ENCODE measurements around the gene SP3.

The SP3 gene

GRCh38 chr2:173964565-173965371 is 405 bp downstream of the SP3 start:
- Histone ChIP-seq H3K4me1 (ENCODE audit: control insufficient read depth in 1 of 2, insufficient read depth in 2 of 2, low read length in 2 of 2) (peaks cover 5 to 28% of the 10 kb centered on the region in 2 donors), H3K9me3 (ENCODE audit: control insufficient read depth in 1 of 2, low read length in 2 of 2) (peaks cover 0 to 5% of the 10 kb centered on the region in 2 donors), H3K36me3 (ENCODE audit: control insufficient read depth in 1 of 2, insufficient read depth in 2 of 2, low read length in 2 of 2) (peaks cover 0 to 5% of the 10 kb centered on the region in 2 donors), H3K27ac (ENCODE audit: low read length) (peak overlapping the region; percentile 77), H3K4me3 (ENCODE audit: low read depth in 1 of 2, low read length in 2 of 2) (peak overlapping the region; percentile 87), H3K27me3 (ENCODE audit: low read depth, low read length) (no peaks in the 10 kb centered on the region)

GRCh38 chr2:173963817-173964564 is 1.2 kb downstream of the SP3 start:
- H3K9me3 ChIP-seq (ENCODE audit: control insufficient read depth in 1 of 2, low read length in 2 of 2) = peaks cover 0 to 5% of the 10 kb centered on the region in 2 donors
- no peak overlapping the region for H3K27ac ChIP-seq (ENCODE audit: low read length)
- H3K36me3 ChIP-seq (ENCODE audit: control insufficient read depth in 1 of 2, insufficient read depth in 2 of 2, low read length in 2 of 2) = peaks cover 0 to 5% of the 10 kb centered on the region in 2 donors
- peak overlapping the region in 1 of 2 donors; percentile 87 for H3K4me3 ChIP-seq (ENCODE audit: low read depth in 1 of 2, low read length in 2 of 2)
- H3K27me3 ChIP-seq (ENCODE audit: low read depth, low read length) = no peaks in the 10 kb centered on the region
- peaks cover 5 to 29% of the 10 kb centered on the region in 2 donors for H3K4me1 ChIP-seq (ENCODE audit: control insufficient read depth in 1 of 2, insufficient read depth in 2 of 2, low read length in 2 of 2)

GRCh38 chr2:173963323-173963816 is 1.8 kb downstream of the SP3 start:
- Histone ChIP-seq H3K27me3 (ENCODE audit: low read depth, low read length) (no peaks in the 10 kb centered on the region), H3K36me3 (ENCODE audit: control insufficient read depth in 1 of 2, insufficient read depth in 2 of 2, low read length in 2 of 2) (peaks cover 0 to 5% of the 10 kb centered on the region in 2 donors), H3K4me3 (ENCODE audit: low read depth in 1 of 2, low read length in 2 of 2) (peak overlapping the region; percentile 87 to 93), H3K27ac (ENCODE audit: low read length) (peak overlapping the region; percentile 88), H3K9me3 (ENCODE audit: control insufficient read depth in 1 of 2, low read length in 2 of 2) (peaks cover 0 to 5% of the 10 kb centered on the region in 2 donors), H3K4me1 (ENCODE audit: control insufficient read depth in 1 of 2, insufficient read depth in 2 of 2, low read length in 2 of 2) (peaks cover 8 to 33% of the 10 kb centered on the region in 2 donors)

GRCh38 chr2:173962583-173963110 is 2.5 kb downstream of the SP3 start:
- H3K4me3 ChIP-seq (ENCODE audit: low read depth in 1 of 2, low read length in 2 of 2) = peak overlapping the region; percentile 87 to 93
- peaks cover 0 to 5% of the 10 kb centered on the region in 2 donors for H3K36me3 ChIP-seq (ENCODE audit: control insufficient read depth in 1 of 2, insufficient read depth in 2 of 2, low read length in 2 of 2)
- peak overlapping the region; percentile 88 for H3K27ac ChIP-seq (ENCODE audit: low read length)
- H3K9me3 ChIP-seq (ENCODE audit: control insufficient read depth in 1 of 2, low read length in 2 of 2) = peaks cover 0 to 5% of the 10 kb centered on the region in 2 donors
- H3K4me1 ChIP-seq (ENCODE audit: control insufficient read depth in 1 of 2, insufficient read depth in 2 of 2, low read length in 2 of 2) = peaks cover 10 to 40% of the 10 kb centered on the region in 2 donors
- H3K27me3 ChIP-seq (ENCODE audit: low read depth, low read length) = no peaks in the 10 kb centered on the region

GRCh38 chr2:173962031-173962430 is 3.1 kb downstream of the SP3 start:
- H3K4me1 ChIP-seq (ENCODE audit: control insufficient read depth in 1 of 2, insufficient read depth in 2 of 2, low read length in 2 of 2) = peaks cover 16 to 46% of the 10 kb centered on the region in 2 donors
- peaks cover 0 to 5% of the 10 kb centered on the region in 2 donors for H3K36me3 ChIP-seq (ENCODE audit: control insufficient read depth in 1 of 2, insufficient read depth in 2 of 2, low read length in 2 of 2)
- H3K9me3 ChIP-seq (ENCODE audit: control insufficient read depth in 1 of 2, low read length in 2 of 2) = peaks cover 0 to 5% of the 10 kb centered on the region in 2 donors
- peak overlapping the region; percentile 88 for H3K27ac ChIP-seq (ENCODE audit: low read length)
- H3K27me3 ChIP-seq (ENCODE audit: low read depth, low read length) = no peaks in the 10 kb centered on the region
- H3K4me3 ChIP-seq (ENCODE audit: low read depth in 1 of 2, low read length in 2 of 2) = peak overlapping the region; percentile 87 to 93

DNA sequence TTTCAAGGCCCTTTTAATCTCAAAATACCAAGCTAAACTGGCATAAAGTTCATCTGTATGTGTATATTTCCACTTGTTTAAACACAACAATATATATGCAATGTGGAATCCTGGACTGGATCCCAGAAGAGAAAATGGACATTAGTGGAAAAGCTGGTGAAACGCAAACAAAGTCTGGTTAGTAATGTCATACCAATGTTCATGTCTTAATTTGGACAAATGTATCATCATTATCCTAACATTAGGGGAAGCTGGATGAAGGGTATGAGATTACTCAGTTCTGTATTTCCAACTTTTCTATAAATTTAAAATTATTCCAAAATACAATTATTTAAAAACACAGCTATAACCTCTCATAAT is 3.8 kb downstream of the SP3 start:
- H3K27me3 ChIP-seq (ENCODE audit: low read depth, low read length) = no peaks in the 10 kb centered on the region
- H3K27ac ChIP-seq (ENCODE audit: low read length) = no peak overlapping the region
- H3K4me1 ChIP-seq (ENCODE audit: control insufficient read depth in 1 of 2, insufficient read depth in 2 of 2, low read length in 2 of 2) = peaks cover 21 to 46% of the 10 kb centered on the region in 2 donors
- H3K36me3 ChIP-seq (ENCODE audit: control insufficient read depth in 1 of 2, insufficient read depth in 2 of 2, low read length in 2 of 2) = peaks cover 0 to 5% of the 10 kb centered on the region in 2 donors
- no peak overlapping the region for H3K4me3 ChIP-seq (ENCODE audit: low read depth in 1 of 2, low read length in 2 of 2)
- H3K9me3 ChIP-seq (ENCODE audit: control insufficient read depth in 1 of 2, low read length in 2 of 2) = peaks cover 0 to 5% of the 10 kb centered on the region in 2 donors

GRCh38 chr2:173959909-173960308 is 5.3 kb downstream of the SP3 start:
- peaks cover 11 to 14% of the 10 kb centered on the region in 2 donors for H3K36me3 ChIP-seq (ENCODE audit: control insufficient read depth in 1 of 2, insufficient read depth in 2 of 2, low read length in 2 of 2)
- H3K27me3 ChIP-seq (ENCODE audit: low read depth, low read length) = no peaks in the 10 kb centered on the region
- peaks cover 23 to 52% of the 10 kb centered on the region in 2 donors for H3K4me1 ChIP-seq (ENCODE audit: control insufficient read depth in 1 of 2, insufficient read depth in 2 of 2, low read length in 2 of 2)
- no peak overlapping the region for H3K4me3 ChIP-seq (ENCODE audit: low read depth in 1 of 2, low read length in 2 of 2)
- peaks cover 0 to 5% of the 10 kb centered on the region in 2 donors for H3K9me3 ChIP-seq (ENCODE audit: control insufficient read depth in 1 of 2, low read length in 2 of 2)
- H3K27ac ChIP-seq (ENCODE audit: low read length) = no peak overlapping the region

DNA sequence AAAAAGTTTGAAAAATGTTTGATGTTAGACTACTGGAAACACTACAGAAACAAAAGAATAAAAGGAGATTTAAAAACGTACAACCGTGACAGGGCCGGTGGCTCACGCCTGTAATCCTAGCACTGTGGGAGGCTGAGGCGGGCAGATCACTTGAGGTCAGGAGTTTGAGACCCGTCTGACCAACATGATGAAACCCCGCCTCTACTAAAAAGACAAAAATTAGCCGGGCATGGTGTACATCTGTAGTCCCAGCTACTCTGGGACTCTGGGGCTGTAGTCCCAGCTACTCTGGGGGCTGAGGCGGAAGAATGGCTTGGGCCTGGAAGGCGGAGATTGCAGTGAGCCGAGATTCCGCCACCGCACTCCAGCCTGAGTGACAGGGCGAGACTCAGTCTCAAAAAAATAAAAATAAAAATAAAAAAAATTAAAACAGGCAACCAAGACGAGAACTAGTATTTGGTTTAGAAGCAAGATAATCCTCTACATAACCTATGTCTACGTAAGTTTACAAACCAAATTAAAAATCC is 5.8 kb downstream of the SP3 start:
- Histone ChIP-seq H3K36me3 (ENCODE audit: control insufficient read depth in 1 of 2, insufficient read depth in 2 of 2, low read length in 2 of 2) (peaks cover 14 to 15% of the 10 kb centered on the region in 2 donors), H3K27ac (ENCODE audit: low read length) (no peak overlapping the region), H3K4me3 (ENCODE audit: low read depth in 1 of 2, low read length in 2 of 2) (no peak overlapping the region), H3K27me3 (ENCODE audit: low read depth, low read length) (no peaks in the 10 kb centered on the region), H3K4me1 (ENCODE audit: control insufficient read depth in 1 of 2, insufficient read depth in 2 of 2, low read length in 2 of 2) (peaks cover 27 to 54% of the 10 kb centered on the region in 2 donors), H3K9me3 (ENCODE audit: control insufficient read depth in 1 of 2, low read length in 2 of 2) (peaks cover 0 to 5% of the 10 kb centered on the region in 2 donors)

- Histone ChIP-seq H3K9me3 (ENCODE audit: control insufficient read depth in 1 of 2, low read length in 2 of 2) (peaks cover 0 to 5% of the 10 kb centered on the region in 2 donors), H3K4me1 (ENCODE audit: control insufficient read depth in 1 of 2, insufficient read depth in 2 of 2, low read length in 2 of 2) (peaks cover 27 to 65% of the 10 kb centered on the region in 2 donors), H3K27ac (ENCODE audit: low read length) (no peak overlapping the region), H3K27me3 (ENCODE audit: low read depth, low read length) (no peaks in the 10 kb centered on the region), H3K36me3 (ENCODE audit: control insufficient read depth in 1 of 2, insufficient read depth in 2 of 2, low read length in 2 of 2) (peaks cover 15 to 17% of the 10 kb centered on the region in 2 donors), H3K4me3 (ENCODE audit: low read depth in 1 of 2, low read length in 2 of 2) (no peak overlapping the region)
These were observed 6.9 kb downstream of the SP3 start for GRCh38 chr2:173958198-173958846.

DNA sequence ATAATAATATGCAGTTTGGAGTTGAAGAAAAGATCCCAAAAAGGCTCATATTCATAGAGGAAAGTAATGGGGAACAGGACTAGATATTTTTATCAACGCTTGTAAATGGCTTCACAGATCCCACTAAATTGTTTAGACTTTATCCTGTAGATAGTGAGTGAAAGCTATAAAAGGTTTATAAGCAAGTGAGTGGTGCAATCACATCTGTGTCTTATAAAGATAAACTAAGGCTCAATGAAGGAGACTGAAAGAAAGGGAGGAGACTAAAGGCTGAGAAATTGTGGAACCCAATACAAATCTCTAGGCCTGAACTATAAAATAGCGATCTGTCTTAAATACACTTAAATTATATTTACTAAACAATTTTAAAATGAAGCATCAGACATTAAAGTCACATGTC is 7.7 kb downstream of the SP3 start:
- Histone ChIP-seq H3K27ac (ENCODE audit: low read length) (no peak overlapping the region), H3K4me1 (ENCODE audit: control insufficient read depth in 1 of 2, insufficient read depth in 2 of 2, low read length in 2 of 2) (peaks cover 27 to 68% of the 10 kb centered on the region in 2 donors), H3K36me3 (ENCODE audit: control insufficient read depth in 1 of 2, insufficient read depth in 2 of 2, low read length in 2 of 2) (peaks cover 15 to 17% of the 10 kb centered on the region in 2 donors), H3K9me3 (ENCODE audit: control insufficient read depth in 1 of 2, low read length in 2 of 2) (peaks cover 0 to 5% of the 10 kb centered on the region in 2 donors), H3K27me3 (ENCODE audit: low read depth, low read length) (no peaks in the 10 kb centered on the region), H3K4me3 (ENCODE audit: low read depth in 1 of 2, low read length in 2 of 2) (no peak overlapping the region)
